ACC112 (cell line): ENCODE data around the gene COPS4.
"Not testable (repeated sequence)": the region's sequence is repeated elsewhere in the genome, so short reads cannot be mapped to it uniquely, and the experiment has no call there.

Source experiments
- H2AFZ ChIP-seq: fragments of 200-600 bp; sonication (generic); one replicate; pipeline ENCODE4 v1.6.0; 2017; ENCODE audit warnings: antibody characterized with exemption, low read length; ENCODE audit not compliant: unreplicated experiment
- H3K27ac ChIP-seq: fragments of 200-600 bp; sonication (generic); 2 replicates; pipeline ENCODE4 v1.5.1; 2014; ENCODE audit warnings: low read depth, mild to moderate bottlenecking, antibody characterized with exemption, low read length, moderate library complexity
- H3K27me3 ChIP-seq: fragments of 200-600 bp; sonication (generic); 2 replicates; pipeline ENCODE4 v1.6.1; 2014; ENCODE audit warnings: mild to moderate bottlenecking, antibody characterized with exemption, low read length, moderate library complexity, mixed read lengths; ENCODE audit not compliant: insufficient read depth
- H3K36me3 ChIP-seq: fragments of 200-600 bp; sonication (generic); 2 replicates; pipeline ENCODE4 v1.6.1; 2016; ENCODE audit warnings: mild to moderate bottlenecking, antibody characterized with exemption, low read length, moderate library complexity, mixed read lengths; ENCODE audit not compliant: insufficient read depth
- H3K4me1 ChIP-seq: fragments of 200-600 bp; sonication (generic); one replicate; pipeline ENCODE4 v1.6.1; 2016; ENCODE audit warnings: low read length, mixed read lengths; ENCODE audit not compliant: insufficient read depth, unreplicated experiment, control insufficient read depth
- H3K4me3 ChIP-seq: fragments of 200-600 bp; sonication (generic); 2 replicates; pipeline ENCODE4 v1.5.1; 2014; ENCODE audit warnings: mild to moderate bottlenecking, low read depth, low read length
- H3K79me2 ChIP-seq: fragments of 200-600 bp; sonication (generic); one replicate; pipeline ENCODE4 v1.6.0; 2016; ENCODE audit warnings: low read length; ENCODE audit not compliant: control insufficient read depth, unreplicated experiment, insufficient read depth

The COPS4 gene

DNA sequence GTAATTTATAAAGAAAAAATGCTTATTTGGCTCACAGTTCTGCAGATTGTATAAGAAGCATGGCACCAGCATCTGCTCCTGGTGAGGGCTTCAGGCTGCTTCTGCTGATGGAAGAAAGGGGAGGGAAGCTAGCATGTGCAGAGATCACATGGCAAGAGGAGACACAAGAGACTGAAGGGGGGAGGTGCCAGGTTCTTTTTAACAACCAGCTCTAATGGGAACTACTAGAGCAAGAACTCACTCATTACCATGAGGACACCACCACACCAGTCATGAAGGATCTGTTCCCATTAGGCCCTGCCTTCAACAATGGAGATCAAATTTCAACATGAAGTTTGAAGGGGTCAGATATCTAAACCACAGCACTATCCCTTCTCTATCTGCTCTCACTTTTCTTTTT, 9.4 kb upstream of the COPS4 start:
- H3K4me1 ChIP-seq = peaks cover 4% of the 10 kb centered on the region
- H3K79me2 ChIP-seq = no peaks in the 10 kb centered on the region
- no peaks in the 10 kb centered on the region for H3K27me3 ChIP-seq
- H3K4me3 ChIP-seq = no peak overlapping the region
- no peaks in the 10 kb centered on the region for H3K36me3 ChIP-seq
- H3K27ac ChIP-seq = no peak overlapping the region
- no peak overlapping the region for H2AFZ ChIP-seq

DNA sequence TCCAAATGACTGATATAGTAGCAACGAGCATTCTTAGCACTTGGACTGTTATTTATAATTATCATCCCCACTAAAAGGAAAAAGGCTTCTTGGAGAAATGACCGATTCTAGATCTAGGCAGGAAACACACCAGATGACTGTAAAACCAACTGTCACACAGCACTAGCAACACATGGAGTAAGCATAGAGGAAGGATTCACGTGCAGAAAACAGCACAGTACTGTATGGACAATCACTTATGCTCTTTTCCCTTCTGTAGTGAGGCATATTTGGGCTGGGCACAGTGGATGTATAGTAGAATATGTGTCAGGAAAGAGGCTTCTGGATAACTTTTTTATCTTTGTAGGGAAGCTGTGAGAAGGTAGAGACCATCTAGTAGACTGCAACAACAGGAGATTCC, 6.0 kb upstream of the COPS4 start:
- Histone ChIP-seq H3K79me2 (no peaks in the 10 kb centered on the region), H3K4me1 (no peaks in the 10 kb centered on the region), H3K4me3 (no peak overlapping the region), H3K27me3 (no peaks in the 10 kb centered on the region), H3K36me3 (no peaks in the 10 kb centered on the region), H2AFZ (no peak overlapping the region), H3K27ac (no peak overlapping the region)

DNA sequence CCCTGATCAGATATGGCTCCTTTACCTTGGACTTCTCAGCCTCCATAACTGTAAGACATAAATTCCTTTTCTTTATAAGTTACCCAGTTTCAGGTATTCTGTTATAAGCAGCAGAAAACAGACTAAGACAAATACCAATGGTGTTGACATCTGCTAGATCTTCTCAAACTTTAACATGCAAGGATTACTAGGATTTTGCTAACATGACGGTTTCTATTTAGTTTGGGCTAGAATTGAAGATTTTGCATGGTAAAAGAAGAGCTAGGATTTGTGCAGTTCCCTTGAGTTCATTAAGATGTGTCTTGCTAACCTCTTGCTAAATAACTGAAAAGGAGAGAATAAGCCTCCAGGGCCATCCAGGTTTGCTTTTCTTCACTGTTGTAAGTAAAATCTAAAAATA, 5.3 kb upstream of the COPS4 start:
- H3K27me3 ChIP-seq = no peaks in the 10 kb centered on the region
- H3K4me1 ChIP-seq = no peaks in the 10 kb centered on the region
- no peak overlapping the region for H3K4me3 ChIP-seq
- H3K79me2 ChIP-seq = no peaks in the 10 kb centered on the region
- H2AFZ ChIP-seq = no peak overlapping the region
- no peaks in the 10 kb centered on the region for H3K36me3 ChIP-seq
- H3K27ac ChIP-seq = no peak overlapping the region

DNA sequence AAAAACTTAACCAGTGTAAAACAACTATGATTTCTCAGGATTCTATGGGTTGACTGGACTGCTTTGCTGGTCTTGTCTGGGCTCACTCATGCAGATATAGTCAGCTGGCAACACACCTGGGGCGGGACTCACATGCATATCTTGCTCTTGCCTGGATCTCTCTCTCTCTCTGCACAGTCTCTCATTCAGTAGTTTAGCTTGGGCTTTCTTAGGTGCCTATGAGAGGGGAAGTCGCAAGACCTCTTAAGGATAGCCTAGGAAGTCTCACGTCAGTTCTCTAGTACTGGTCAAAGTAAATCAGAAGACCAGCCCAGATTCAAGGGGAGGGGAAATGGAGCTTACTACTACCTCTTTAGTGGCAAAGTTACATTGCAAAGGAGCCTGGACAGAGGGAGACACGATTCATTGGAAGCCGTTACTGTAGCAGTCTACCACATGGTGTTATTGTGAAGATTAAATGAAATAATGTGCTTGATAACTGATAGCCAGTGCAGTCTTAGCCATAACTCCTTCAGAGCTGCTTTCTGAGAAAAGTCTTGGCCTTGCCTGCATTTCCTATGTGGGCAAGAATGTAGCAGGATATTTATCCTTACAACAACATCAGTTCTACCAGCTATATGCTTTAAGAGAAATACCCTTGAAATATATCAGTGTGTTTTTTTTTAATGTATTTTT, 2.1 kb downstream of the COPS4 start:
- no peaks in the 10 kb centered on the region for H3K36me3 ChIP-seq
- H3K79me2 ChIP-seq = peaks cover 60% of the 10 kb centered on the region
- no peaks in the 10 kb centered on the region for H3K27me3 ChIP-seq
- peak overlapping the region; percentile 76; the same call in 1 of the 2 replicates for H3K4me3 ChIP-seq
- no peak overlapping the region for H3K27ac ChIP-seq
- H3K4me1 ChIP-seq = peaks cover 17% of the 10 kb centered on the region
- no peak overlapping the region for H2AFZ ChIP-seq

DNA sequence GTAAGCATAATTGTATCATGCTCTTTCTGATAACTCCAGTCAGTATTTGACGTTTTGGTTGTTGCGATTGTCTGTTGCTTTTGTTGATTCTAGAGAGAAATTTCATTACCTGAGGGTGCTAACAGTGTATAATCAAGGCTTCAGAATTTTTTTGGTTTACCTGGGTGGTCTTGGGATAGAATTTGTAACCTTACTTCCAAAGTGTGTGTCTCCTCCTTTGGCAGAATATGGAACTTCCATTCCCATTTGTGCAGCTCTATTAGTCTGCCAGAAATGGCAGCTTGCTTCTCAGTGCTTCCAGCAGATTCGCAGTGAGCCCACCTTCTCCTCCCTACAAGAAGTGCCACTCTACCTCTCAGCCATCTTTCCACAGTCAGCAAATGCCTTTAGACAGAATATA, 5.3 kb downstream of the COPS4 start:
- Histone ChIP-seq H3K27ac (no peak overlapping the region), H3K27me3 (no peaks in the 10 kb centered on the region), H2AFZ (no peak overlapping the region), H3K4me3 (no peak overlapping the region), H3K36me3 (no peaks in the 10 kb centered on the region), H3K79me2 (peaks cover 70% of the 10 kb centered on the region), H3K4me1 (peaks cover 17% of the 10 kb centered on the region)

DNA sequence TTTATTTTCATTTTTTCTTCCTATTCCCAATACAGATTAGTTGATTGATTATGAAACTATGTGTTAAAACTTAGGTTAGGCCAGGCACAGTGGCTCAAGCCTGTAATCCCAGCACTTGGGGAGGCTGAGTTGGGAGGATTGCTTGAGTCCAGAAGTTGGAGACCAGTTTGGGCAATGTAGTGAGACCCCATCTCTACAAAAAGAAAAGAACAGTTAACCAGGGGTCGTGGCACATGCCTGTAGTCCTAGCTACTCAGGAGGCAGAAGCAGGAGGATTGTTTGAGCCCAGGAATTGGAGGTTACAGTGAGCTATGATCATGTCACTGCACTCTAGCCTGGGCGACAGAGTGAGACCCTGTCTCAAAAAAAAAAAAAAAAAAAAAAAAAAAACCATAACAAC, 8.2 kb downstream of the COPS4 start:
- H3K27me3 ChIP-seq, H3K4me1 ChIP-seq, H3K27ac ChIP-seq, H3K36me3 ChIP-seq, H2AFZ ChIP-seq, H3K4me3 ChIP-seq: not testable (repeated sequence)
- peaks cover 49% of the 10 kb centered on the region for H3K79me2 ChIP-seq

DNA sequence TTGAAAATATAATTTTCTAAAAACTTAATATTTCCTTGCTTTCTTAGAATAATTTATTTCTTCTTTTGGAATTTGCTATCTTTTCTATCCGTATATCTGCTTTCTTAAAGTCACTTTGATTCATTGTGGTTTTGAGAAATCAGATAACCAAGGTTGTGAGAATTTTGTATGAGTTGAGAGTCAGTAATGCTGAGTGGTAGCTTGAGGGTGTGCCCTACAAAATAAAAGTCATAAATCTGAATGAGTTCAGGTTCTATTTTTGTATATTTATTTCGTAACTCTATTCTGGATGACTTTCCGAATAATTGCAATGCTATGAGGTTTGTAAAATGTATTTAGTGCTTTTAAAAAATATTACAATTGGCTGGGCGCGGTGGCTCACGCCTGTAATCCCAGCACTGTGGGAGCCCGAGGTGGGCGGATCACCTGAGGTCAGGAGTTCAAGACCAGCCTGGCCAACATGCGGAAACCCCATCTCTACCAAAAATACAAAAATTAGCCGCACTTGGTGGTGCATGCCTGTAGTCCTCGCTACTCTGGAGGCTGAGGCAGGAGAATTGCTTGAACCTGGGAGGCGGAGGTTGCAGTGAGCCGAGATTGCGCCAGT, 8.9 kb downstream of the COPS4 start:
- no peak overlapping the region for H3K4me3 ChIP-seq
- no peaks in the 10 kb centered on the region for H3K27me3 ChIP-seq
- peaks cover 42% of the 10 kb centered on the region for H3K79me2 ChIP-seq
- no peak overlapping the region for H2AFZ ChIP-seq
- H3K36me3 ChIP-seq = no peaks in the 10 kb centered on the region
- H3K4me1 ChIP-seq = no peaks in the 10 kb centered on the region
- peak overlapping the region; percentile 43; the same call in 1 of the 2 replicates for H3K27ac ChIP-seq

DNA sequence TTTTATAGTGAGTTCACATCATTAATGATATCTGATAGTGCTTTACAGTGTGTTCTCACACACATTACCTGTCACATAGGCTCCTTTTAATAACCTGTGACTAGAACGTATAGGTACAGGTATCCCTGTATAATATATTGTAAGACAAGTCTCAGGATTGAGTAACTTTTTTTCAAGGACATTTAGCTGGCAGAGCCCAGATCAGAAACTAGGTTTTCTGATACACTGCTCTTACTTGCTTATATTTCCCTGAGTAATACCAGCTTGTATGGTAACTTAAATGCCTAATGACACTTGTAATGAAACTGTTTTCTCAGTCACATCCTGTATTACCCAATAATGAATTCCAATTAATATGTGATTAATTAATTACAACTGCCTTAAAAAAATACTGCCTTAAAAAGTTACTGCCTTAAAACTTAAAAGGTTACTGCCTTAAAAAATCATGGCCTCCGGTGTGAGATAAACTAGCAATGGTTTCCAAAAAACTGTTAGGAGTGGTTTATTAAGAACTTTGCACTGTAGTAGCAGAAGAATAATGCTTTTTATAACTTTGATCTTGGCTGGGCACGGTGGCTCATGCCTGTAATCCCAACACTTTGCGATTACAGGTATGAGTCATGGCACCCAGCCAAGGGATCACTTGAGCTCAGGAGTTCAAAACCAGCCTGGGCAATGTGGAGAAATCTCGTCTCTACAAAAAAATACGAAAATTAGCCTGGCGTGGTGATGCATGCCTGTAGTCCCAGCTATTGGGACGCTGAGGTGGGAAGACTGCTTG, 11.9 kb downstream of the COPS4 start:
- H3K4me1 ChIP-seq = no peaks in the 10 kb centered on the region
- H3K27ac ChIP-seq = no peak overlapping the region
- H3K27me3 ChIP-seq = no peaks in the 10 kb centered on the region
- H2AFZ ChIP-seq = no peak overlapping the region
- no peak overlapping the region for H3K4me3 ChIP-seq
- peaks cover 19% of the 10 kb centered on the region for H3K79me2 ChIP-seq
- no peaks in the 10 kb centered on the region for H3K36me3 ChIP-seq

DNA sequence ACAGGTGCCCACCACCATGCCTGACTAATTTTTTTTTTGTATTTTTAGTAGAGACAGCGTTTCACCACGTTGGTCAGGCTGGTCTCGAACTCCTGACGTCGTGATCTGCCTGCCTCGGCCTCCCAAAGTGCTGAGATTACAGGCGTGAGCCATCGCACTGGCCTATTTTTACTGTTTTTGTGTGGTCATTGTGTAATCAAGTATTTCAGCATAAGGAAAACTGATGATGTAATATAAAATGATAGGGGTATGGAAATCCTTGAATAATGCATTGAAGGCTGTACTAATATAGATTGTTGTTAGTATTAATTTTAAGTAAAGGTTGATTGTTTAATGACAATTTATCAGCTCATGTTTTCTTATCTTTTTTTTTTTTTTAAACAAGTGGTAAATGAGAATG, 13.8 kb downstream of the COPS4 start:
- peaks cover 13% of the 10 kb centered on the region for H3K79me2 ChIP-seq
- H3K27me3 ChIP-seq, H2AFZ ChIP-seq, H3K4me1 ChIP-seq, H3K4me3 ChIP-seq, H3K36me3 ChIP-seq, H3K27ac ChIP-seq: not testable (repeated sequence)

DNA sequence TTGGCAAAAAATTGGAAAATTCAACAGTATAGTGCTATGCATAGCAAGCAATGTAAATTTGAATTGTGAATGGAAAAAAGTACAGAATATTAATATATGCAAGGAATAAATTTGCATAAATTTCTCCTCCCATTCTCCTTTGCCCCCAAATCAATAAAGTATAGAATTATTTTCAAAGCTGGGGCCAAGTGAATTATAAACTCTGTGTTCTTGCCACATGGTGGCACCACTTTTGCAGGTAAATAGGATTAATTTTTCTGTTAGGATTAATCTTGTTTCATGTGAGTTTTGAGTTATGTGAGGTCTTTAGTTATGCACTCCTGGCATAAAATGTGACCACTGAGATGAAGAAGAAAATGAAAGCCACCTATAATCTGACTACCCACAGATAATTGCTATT, 19.9 kb downstream of the COPS4 start:
- Histone ChIP-seq H3K27me3 (no peaks in the 10 kb centered on the region), H3K4me3 (no peak overlapping the region), H3K36me3 (peaks cover 4% of the 10 kb centered on the region; the same call in 1 of the 2 replicates), H2AFZ (no peak overlapping the region), H3K4me1 (no peaks in the 10 kb centered on the region), H3K27ac (no peak overlapping the region), H3K79me2 (no peaks in the 10 kb centered on the region)

DNA sequence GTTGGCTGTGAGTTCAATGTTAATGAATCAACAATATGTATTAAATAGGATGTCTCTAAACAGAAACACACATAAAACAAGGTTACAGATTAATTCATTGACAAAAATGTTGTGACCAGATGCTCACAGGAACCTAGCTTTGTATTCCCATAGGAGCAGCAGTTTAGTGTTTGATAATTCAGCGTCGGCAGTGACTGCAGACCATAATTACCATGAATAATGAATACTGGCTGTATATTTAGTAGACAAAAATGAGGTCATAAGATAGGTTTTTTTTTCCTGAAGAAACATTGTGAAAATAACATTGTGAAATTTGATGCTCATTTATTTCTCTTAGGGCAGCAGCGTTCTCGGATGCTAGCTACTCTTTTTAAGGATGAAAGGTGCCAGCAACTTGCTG, 27.8 kb downstream of the COPS4 start:
- peaks cover 3% of the 10 kb centered on the region for H3K4me1 ChIP-seq
- H3K36me3 ChIP-seq = peaks cover 12% of the 10 kb centered on the region; the same call in 1 of the 2 replicates
- no peak overlapping the region for H2AFZ ChIP-seq
- H3K27ac ChIP-seq = no peak overlapping the region
- H3K79me2 ChIP-seq = no peaks in the 10 kb centered on the region
- H3K27me3 ChIP-seq = no peaks in the 10 kb centered on the region
- no peak overlapping the region for H3K4me3 ChIP-seq
